ENCODE data around the gene OR6J1.
A peak's percentile ranks its signal among the peaks of the same experiment; 100 is the strongest.
"Not testable (repeated sequence)": the region's sequence is repeated elsewhere in the genome, so short reads cannot be mapped to it uniquely, and the experiment has no call there.

Gene OR6J1

DNA sequence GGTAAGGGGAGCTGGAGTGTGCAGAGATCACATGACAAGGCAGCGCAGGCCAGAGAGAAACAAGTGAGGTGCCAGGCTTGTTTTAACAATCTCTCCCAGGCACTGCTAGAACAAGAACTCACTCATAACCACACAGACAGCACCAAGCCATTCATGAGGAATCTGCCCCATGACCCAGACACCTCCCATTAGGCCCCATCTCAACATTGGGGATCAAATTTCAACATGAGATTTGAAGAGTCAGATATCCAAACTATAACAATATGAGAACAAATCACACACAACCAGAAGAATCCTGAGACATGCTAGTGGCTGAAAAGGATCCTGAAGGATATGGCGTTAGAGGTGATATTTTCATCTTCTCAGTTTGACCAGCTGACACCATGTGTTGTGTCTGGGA is 21.9 kb downstream of the OR6J1 start:
- TF ChIP-seq, protein P1, sequence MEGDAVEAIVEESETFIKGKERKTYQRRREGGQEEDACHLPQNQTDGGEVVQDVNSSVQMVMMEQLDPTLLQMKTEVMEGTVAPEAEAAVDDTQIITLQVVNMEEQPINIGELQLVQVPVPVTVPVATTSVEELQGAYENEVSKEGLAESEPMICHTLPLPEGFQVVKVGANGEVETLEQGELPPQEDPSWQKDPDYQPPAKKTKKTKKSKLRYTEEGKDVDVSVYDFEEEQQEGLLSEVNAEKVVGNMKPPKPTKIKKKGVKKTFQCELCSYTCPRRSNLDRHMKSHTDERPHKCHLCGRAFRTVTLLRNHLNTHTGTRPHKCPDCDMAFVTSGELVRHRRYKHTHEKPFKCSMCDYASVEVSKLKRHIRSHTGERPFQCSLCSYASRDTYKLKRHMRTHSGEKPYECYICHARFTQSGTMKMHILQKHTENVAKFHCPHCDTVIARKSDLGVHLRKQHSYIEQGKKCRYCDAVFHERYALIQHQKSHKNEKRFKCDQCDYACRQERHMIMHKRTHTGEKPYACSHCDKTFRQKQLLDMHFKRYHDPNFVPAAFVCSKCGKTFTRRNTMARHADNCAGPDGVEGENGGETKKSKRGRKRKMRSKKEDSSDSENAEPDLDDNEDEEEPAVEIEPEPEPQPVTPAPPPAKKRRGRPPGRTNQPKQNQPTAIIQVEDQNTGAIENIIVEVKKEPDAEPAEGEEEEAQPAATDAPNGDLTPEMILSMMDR (conservative IDR thresholded peaks at IDR 0.05; ENCODE audit: low read depth, low read length) = no peak
- H3K4me3 ChIP-seq (ENCODE audit: low read length) = no peak overlapping the region
- DNase-seq (ENCODE audit: low read depth) = no peak

DNA sequence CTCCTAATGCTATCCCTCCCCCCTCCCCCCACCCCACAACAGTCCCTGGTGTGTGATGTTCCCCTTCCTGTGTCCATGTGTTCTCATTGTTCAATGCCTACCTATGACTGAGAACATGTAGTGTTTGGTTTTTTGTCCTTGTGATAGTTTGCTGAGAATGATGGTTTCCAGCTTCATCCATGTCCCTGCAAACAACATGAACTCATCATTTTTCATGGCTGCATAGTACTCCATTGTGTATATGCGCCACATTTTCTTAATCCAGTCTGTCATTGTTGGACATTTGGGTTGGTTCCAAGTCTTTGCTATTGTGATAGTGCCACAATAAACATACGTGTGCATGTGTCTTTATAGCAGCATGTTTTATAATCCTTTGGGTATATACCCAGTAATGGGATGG is 28.4 kb downstream of the OR6J1 start:
- not testable (repeated sequence) for H3K4me3 ChIP-seq (ENCODE audit: low read length); DNase-seq (ENCODE audit: low read depth)

DNA sequence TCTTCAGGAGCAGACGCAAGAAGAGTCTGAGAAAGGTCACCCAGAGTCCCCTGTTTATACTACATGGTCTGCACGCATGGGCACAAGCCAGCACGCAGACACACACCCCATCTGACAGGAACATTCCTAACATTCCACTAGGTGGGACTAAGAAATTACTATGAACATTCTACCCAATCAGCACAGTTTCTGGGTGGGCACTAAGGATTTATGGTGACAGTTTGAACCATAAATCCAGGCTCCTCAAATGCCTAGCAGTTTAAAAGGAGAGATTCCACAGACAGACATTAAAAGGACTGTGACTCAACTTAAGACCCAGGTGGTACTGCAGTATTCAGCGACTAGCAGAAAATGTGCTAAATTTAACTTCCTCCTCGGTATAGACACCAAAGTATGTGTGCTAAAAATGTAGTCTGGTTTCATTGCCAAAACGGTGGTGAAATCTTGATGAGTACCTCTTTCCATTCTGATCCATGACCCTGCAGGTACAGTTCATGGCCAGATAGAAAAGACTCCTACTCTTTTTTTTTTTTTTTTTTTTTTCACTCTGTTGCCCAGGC is 29.8 kb downstream of the OR6J1 start:
- H3K4me3 ChIP-seq (ENCODE audit: low read length) = no peak overlapping the region
- peak; percentile 98 for DNase-seq (ENCODE audit: low read depth)
- TF ChIP-seq, protein P1 (conservative IDR thresholded peaks at IDR 0.05; ENCODE audit: low read depth, low read length) = no peak

DNA sequence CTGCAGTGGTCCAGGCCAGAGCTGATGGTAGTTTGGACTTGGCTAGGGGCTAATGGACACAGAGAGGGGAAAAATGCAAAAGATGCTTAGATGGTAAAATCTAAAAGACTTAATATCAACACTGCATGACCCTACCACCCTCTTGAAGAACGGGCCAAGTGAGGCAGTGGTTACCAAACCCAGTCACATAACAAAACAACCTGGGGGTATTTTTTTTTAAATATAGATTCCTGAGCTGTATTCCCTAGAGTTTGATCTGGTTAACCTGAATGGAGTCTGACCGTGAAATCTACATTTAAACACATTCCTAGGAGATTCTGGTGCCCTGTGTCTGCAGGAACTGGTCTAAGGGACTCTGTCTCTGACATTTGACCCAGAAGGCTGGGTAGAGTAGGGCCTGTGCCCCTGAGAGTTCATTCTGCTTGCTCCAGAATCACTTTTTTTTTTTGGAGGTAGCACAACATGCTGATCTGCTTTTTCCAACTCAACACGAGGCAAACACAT is 30.4 kb downstream of the OR6J1 start:
- DNase-seq (ENCODE audit: low read depth) = no peak
- TF ChIP-seq, protein P1 (conservative IDR thresholded peaks at IDR 0.05; ENCODE audit: low read depth, low read length) = no peak
- H3K4me3 ChIP-seq (ENCODE audit: low read length) = no peak overlapping the region

DNA sequence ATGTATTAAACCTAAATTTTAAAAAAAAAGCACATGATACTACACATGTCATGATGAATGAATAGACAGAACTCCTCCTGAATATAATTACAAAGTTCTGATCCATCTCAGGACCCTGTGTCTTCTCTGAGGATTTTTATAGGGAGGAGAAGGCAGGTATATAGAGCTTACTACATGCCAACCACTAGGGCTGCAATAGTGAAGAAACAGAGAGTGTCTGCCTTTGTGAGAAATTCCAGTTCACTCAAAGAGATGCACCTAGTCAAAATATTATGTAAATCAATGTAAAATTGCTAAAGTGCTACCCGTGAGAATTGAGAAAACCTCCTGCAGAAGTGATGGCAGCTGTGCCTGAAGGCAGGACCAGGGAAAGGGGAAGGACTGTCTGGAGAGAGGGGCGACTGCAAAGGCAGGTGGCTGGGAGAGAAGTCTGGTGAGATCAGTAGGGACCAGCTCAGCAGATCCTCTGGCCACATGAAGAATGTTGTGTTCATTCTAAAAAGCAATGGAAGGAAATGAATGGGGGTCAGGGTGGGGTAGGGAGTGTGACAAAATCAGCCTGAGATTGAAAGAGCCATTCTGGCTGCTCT is 31.0 kb downstream of the OR6J1 start:
- no peak overlapping the region for H3K4me3 ChIP-seq (ENCODE audit: low read length)
- no peak for DNase-seq (ENCODE audit: low read depth)
- TF ChIP-seq, protein P1 (conservative IDR thresholded peaks at IDR 0.05; ENCODE audit: low read depth, low read length) = peak; percentile 38

DNA sequence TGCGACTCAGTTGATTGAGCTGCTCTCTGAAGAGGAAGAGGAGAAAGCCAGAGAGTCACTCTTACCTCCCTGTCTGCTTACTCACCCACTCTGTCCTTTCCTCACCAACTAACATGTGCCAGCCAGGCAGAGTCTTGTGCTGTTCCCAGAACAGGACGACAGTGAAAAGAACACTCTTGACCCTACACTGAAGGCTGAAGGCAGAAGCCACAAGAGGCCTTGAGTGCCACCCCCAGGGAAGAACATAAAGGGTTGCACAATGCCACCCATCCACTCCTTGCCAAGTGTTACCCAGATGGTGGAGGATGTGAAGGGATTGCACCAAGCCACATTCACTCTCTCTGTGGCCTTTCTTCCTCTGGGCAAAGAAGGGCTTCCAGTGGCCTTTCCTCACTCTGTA is 33.2 kb downstream of the OR6J1 start:
- H3K4me3 ChIP-seq (ENCODE audit: low read length) = no peak overlapping the region
- DNase-seq (ENCODE audit: low read depth) = no peak
- TF ChIP-seq, protein P1 (conservative IDR thresholded peaks at IDR 0.05; ENCODE audit: low read depth, low read length) = no peak

DNA sequence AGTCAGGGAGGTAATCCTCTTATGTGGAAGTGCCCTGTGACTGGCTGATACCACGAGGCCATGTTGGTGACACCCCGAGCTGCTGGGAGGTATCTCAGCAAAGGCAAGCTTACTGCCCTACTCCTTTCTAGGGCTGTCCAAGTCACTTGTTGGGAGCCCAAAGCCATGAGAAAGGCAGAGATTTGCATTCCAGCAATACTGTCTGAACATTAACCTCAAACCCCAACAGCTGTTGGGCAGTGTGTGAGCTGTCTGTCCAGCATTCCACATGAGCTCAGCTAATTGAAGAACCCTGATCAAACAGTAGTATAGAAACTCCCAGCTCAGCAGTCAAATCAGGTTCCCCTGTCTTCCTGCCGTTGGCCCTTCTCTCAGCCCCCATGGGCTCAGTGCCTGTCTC is 36.9 kb downstream of the OR6J1 start:
- H3K4me3 ChIP-seq (ENCODE audit: low read length) = no peak overlapping the region
- DNase-seq (ENCODE audit: low read depth) = no peak
- TF ChIP-seq, protein P1 (conservative IDR thresholded peaks at IDR 0.05; ENCODE audit: low read depth, low read length) = no peak
